ENCODE measurements around the gene RNF225. TPM values are rescaled to one million over a fixed set of nuclear protein-coding genes. Genes with fewer than 3 reads are reported as not detected.
"Not testable (repeated sequence)": the region's sequence is repeated elsewhere in the genome, so short reads cannot be mapped to it uniquely, and the experiment has no call there.

The RNF225 gene
- 0.68 TPM in 1 of 2 replicates, not detected in the other for total RNA-seq

DNA sequence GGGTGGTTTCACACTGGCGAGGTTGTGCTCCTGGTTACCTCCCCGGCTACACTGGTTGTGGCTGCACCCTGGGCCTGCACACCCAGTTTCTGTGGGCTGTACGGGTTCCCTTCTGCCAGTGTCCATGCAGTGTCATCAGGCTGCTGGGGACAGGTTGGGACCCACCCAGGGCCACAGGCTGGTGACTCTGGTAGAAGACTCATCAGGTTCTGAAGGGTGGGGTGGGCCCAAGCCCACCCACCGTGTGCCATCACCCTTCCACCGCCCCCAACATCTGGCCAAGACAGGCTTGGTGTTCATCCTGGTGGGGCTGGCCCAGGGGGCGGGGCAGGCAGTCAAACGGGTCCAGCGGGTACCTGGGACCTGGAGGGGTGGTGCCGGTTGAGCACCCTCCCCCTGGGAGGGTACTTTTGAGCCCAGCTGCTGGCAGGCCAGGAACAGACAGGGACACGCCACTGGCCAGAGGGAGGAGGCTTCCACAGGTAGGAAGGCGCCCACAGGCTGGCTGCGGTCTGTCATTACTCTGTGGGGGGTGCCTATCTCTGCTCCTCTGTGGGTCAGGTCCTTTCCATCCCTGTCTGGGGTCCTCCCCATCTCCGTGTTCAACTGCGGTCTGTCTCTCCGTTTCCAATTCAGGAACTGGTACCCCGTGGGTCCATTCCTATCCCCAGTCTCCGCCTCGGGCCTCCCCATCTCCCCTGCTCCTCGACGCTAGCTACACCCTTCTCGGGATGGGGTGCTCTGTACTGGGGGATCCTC lies at the start of gene RNF225:
Gene RNF225, plus strand, starts transcription at position 437 of the 759 bp plus-strand sequence. CDS start 434 bp downstream, outside the sequence.
- DNase-seq (ENCODE audit: extremely low read depth, low read depth, low spot score) = no peak

DNA sequence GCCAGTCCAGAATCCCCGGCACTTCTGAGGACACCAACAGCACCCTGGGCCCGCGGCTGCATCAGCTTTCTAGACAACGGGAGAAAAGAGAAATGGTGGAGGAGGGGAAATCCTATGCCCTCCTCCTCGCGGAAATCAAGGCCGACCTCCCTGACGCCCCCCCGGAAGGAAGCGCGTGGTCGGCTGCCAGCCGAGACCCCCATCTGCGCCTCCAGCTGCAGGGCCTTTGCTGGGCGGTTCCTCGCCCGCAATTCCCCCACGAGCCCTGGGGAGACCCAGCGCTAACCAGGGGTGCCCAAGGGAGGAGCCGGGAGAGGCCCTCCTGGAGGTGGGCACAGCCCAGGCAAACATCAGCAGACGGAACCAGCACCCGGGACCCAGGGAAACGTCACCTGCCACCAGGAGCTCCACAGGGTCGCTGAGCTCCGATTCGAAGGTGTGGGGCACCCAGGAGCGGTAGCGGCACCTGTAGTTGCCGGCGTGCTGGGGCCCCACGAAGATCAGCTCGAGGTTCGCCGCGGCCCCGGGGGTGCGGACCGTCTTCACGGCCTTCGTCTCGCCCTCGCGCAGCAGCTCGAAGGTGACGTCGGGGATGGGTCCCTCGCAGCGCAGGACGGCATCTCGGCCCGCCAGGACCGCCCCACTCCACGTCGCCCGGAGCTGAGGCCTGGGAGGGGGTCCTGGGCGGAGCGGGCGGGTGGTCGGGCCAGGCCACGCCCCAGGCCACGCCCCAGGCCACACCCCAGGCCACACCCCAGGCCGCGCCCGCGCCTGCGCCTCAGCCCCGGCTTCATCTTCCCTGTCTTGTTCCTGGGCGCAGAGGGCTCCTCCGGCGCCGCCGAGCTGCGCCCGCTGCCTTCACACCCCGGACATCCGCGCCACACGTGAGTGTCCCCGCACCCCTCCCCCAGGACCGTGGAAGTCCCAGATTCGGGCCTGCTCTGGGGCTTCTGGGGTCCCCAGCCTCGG lies 48.2 kb upstream of the RNF225 start:
- DNase-seq (ENCODE audit: extremely low read depth, low read depth, low spot score) = no peak

DNA sequence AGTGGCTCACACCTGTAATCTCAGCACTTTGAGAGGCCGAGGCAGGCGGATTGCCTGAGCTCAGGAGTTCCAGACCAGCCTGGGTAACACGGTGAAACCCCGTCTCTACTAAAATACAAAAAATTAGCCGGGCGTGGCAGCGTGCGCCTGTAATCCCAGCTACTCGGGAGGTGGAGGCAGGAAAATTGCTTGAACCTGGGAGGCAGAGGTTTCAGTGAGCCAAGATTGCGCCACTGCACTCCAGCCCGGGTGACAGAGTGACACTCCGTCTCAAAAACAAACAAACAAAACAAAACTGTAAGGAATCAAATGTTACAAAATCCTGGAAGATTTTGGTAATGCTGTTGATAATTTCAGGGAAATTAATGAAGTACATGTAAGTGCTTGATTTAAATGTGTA lies 47.4 kb upstream of the RNF225 start:
- not testable (repeated sequence) for DNase-seq (ENCODE audit: extremely low read depth, low read depth, low spot score)

DNA sequence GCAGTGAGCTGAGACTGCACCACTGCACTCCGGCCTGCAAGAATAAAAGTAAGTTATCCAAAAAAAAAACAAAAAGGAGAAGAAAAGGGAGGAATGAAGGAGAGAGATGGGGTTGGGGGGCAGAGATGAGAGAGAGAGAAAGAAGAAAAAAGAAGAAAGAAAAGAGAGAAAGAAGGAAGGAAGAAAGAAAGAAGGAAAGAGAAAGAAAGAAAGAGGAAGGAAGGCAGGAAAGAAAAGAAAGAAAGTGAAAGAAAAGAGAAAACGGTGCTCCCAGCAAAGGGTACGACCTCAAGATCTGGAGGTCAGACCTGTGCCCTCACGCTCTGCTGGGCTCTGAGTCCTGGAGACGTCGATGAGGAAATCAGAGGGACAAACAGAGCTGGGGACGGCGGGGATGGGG lies 45.9 kb upstream of the RNF225 start:
- DNase-seq (ENCODE audit: extremely low read depth, low read depth, low spot score) = no peak

DNA sequence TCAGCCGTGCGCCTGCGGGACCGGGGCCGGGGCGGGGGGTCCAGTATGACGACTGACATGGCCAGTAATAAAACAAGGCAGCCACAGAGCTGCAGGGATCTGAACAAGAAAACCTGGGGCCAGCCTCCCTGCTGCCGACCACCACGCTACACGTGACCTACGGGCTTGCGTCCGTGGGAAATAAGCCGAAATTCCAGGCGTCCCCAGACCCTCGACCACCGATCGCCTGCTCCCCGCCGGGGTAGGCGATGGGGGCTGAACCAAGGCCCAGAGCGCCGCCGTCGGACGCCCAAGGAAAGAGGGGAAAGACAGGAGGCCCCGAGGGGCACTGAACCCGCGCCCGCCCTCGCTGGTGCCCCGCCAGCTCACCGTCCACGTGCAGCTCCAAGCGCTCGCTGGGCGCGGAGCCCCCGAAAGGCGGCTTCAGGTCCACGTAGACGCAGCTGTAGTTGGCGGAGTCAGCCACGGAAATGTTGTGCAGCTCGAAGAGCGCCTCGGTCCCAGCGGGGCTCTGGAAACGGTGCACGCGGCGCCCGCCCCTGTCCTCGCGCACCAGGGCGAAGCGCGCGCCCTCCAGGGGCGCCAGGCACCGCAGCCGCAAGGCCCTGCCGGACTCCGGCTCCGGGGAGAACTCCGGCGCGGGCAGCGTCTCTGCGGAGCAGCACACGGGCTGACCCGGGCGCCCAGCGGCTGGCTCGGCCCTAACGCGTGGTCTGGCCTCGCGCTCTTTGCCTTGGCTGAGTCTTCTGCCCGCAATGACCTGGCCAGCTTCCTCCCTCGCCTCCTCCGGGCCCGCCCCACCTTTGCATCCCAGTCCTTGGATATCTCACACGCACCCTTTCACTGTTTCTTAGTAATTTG lies 45.2 kb upstream of the RNF225 start:
- no peak for DNase-seq (ENCODE audit: extremely low read depth, low read depth, low spot score)

DNA sequence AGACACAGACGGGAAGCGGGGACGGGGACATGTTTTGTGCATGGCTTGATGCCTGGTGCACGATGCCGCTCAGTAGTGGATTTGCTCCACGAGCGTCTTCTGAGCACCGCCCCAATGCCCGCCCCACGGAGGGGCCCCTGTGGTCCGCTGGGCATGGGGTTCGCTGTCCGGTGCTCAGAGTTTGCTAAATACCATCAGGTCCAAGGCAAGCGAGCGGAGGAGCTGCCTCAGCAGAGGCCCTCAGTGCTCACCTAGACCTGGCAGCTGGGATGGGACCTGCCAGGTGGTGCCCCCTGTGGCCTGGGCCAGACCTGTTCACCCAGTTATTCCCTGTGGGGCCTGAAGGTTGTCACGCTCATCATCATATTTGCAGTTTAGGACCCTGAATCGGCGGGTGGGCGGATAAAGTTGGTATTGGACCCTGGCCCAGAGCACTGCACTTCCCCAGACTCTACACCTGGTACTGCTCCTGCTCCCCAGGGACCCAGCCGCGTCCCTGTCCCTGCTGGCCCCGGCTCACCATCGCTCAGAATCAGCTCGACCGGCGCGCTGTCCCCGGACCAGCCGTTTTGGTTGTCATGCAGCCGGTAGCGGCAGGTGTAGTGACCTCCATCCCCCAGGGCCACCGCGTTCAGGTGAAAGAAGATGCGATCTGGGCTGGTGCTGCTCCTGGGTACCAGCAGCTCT lies 44.4 kb upstream of the RNF225 start:
- DNase-seq (ENCODE audit: extremely low read depth, low read depth, low spot score) = no peak

DNA sequence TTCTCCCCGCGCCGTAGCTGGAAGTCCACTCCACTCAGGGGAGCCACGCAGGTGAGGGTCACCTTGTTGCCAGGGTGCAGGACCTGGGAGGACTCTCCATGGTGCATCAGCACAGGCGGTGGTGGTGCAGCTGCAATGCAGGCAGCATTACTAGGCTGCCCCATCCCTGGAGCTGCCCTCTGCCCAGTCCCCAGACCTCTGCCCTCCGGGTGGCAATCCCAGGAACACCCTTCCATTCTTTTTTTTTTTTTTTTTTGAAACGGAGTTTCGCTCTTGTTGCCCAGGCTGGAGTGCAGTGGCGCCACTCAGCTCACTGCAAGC lies 43.9 kb upstream of the RNF225 start:
- DNase-seq (ENCODE audit: extremely low read depth, low read depth, low spot score) = no peak

DNA sequence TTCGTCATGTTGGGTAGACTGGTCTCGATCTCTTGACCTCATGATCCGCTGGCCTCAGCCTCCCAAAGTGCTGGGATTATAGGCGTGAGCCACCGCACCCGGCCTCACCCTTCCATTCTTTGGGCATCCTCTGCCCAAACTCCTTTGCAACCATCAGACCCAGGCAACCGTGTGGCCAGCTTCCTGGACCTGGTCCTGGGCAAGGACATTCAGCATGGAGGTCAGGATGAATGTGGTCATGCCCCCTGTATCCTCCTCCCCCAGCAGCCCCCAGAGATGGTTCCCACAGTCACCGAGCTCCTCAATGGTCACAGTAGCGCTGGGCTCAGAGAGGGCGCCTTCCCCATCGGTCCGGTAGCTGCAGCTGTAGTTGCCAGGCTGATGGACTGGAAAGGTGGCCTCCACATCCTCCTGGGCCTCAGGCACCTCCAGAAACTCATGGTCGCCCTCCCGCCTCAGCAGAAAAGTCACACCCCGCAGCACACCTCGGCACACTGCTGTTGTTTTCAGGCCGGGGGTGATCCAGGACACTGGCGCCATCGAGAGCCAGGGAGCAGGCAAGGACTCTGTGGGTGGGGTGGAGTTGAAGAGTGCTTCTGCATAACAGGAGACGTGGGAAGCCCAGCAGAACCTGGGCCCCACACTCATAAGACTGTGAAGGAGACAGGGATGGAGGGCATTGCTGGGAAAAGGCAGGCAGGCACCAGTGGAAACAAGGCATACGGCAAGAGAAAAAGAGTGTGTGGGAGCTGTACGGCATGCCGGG lies 43.3 kb upstream of the RNF225 start:
- DNase-seq (ENCODE audit: extremely low read depth, low read depth, low spot score) = no peak

DNA sequence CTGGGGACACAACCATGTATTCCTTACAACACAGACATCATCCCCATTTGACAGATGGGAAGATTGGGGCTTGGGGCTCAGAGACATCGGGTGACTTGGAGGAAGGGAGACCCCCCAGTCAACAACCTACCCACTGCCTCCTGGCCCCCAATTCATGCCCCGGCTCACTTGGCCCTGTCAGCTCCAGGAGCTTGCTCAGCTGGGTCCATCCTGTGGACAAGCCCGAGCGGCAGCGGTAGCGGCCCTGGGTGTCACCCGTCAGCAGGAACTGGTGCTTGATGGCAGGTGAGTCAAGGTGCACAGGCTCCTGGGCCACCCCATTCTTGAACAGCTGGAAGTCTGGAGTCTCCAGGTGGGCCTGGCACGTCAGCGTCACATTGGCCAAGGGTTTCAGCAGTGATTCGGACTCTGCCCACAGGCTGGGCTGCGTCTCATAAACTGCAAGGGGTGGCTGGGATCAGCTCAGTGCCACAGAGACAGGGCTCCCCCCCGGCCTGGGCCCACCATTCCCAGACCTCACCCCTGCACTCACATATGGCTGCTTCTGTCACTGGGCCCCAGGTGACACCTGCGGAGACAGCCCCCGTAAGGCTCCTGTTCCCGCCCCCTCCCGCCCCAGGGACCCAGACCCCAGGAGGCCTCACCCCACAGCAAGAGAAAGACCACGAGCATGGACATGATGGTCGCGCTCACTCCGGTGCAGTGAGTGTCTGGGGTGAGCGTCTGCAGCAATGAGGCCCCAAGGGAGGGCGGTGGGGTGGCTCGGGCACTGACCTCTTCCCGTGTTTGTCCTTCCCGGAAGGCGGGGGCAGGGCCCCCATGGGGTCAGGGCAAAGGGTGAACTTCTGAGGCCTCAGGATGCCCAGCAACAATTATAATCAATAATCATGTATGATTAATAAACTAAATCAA lies 42.4 kb upstream of the RNF225 start, which contains the start of gene A1BG:
Gene A1BG, minus strand, starts transcription at position 733 of the 912 bp plus-strand sequence. Its CDS starts 55 bp downstream, at position 678.
- no peak for DNase-seq (ENCODE audit: extremely low read depth, low read depth, low spot score)

DNA sequence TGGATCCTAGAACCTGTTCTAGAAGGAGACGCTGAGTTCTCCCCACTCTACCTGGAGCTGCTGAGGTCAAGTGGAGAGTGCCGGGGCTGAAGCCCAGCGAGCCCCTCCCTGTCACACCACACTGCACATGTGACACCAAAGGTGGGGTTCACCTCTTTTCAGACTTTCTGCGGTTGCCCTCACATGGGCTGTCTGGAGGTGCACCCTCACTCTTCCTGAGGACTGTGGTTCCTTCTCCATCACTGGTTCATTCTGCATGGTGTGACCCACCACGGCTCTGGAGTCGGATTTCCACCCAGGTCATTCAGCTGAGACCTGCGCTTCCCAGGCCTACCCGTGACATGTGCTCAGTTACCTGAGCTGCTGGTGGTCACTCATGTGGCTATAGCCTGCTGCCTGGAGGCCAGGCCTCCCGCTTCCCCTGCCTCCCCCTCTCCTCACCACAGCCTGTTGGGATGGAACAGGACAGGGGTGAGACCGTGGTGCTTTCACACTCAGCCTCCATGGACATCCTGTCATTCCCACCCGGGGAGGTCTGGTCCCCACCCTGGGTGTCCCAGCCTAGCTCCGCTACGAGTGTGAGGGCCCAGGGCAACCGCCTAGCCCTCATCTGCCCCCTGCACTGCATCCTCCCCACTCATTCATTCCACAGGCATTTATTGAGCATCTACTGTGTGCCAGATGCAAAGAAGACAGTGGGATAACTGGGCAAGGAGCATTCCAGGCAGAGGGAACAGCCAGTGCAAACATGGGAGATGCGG lies 41.6 kb upstream of the RNF225 start:
- no peak for DNase-seq (ENCODE audit: extremely low read depth, low read depth, low spot score)

DNA sequence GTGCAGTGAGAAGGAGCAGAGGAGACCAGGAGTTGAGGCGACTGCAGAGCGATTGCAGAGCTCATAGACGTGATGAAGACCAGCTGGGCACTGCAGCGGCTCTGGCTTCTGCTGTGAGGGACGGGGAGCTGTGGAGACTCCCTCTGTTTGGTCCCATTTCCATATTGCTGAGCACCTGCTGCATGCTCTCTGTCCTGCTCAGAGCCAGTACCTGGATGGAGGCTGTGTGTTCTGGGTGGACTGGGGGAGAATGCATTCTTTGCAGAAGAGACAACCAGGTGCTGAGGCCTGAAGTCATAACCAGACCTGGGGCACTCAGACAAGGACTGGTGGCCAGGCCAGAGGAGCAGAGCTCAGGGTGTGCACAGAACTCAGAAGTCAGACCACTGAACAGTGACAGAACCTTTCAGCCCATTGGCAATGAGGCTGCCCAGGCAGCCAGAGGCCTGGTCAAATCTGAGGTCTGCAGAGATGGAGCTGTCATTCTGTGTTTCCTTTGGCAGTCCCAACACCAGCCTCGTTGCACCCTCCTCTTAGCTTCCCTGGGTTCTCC lies 40.9 kb upstream of the RNF225 start:
- DNase-seq (ENCODE audit: extremely low read depth, low read depth, low spot score) = no peak

DNA sequence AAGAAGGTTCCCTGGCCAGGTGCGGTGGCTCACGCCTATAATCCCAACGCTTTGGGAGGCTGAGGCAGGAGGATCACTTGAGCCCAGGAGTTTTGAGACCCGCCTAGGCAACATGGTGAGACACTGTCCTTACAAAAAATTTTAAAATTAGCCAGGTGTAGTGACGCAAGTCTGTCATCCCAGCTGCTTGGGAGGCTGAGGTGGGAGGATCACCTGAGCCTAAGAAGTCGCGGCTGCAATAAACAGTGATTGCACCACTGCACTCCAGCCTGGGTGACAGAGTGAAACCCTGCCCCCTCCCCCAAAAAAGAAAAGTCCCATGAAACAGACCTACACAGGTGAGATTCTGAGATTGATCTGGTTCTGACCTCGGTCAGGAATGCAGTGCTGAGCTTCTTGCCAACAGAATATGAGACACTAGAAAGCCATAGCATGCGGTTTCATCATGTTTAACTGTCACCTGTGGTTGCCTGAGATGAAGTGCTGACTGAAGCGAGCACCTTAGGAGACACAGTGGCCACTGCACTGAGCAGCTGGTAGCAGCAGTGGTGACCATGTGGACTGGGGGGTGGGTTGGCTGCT lies 40.1 kb upstream of the RNF225 start:
- DNase-seq (ENCODE audit: extremely low read depth, low read depth, low spot score) = no peak

DNA sequence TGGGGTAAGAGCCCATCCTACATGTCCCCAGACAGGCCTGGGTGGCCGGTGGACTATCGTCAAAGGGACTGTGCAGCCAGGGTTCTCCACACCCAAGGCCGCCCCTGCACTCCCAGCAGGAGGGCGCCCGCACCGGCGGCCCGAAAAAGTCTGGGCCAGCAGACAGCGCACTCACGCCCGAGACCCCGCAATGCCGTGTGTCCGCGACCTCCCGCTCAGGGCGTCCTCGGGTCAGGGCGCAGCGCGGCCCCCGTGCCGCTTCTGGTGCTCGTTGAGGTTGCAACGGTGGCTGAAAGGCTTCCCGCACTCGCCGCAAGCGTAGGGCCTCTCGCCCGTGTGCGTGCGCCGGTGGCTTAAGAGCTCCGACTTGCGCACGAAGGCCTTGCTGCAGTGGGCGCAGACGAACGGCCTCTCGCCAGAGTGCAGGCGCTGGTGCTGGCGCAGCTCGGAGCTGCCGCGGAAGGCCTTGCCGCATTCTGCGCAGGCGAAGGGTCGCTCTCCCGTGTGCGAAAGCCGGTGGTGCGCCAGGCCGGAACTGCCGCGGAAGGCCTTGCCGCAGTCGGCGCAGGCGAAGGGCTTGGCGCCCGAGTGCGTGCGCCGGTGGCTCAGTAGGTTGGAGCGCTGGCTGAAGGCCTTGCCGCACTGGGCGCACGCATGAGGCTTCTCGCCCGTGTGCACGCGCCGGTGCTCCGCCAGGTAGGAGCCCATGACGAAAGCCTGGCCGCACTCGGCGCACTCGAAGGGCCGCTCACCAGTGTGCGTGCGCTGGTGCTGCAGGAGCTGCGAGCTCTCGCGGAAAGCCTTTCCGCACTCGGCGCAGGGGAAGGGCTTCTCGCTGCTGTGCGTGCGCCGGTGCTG lies 39.3 kb upstream of the RNF225 start:
- DNase-seq (ENCODE audit: extremely low read depth, low read depth, low spot score) = no peak

DNA sequence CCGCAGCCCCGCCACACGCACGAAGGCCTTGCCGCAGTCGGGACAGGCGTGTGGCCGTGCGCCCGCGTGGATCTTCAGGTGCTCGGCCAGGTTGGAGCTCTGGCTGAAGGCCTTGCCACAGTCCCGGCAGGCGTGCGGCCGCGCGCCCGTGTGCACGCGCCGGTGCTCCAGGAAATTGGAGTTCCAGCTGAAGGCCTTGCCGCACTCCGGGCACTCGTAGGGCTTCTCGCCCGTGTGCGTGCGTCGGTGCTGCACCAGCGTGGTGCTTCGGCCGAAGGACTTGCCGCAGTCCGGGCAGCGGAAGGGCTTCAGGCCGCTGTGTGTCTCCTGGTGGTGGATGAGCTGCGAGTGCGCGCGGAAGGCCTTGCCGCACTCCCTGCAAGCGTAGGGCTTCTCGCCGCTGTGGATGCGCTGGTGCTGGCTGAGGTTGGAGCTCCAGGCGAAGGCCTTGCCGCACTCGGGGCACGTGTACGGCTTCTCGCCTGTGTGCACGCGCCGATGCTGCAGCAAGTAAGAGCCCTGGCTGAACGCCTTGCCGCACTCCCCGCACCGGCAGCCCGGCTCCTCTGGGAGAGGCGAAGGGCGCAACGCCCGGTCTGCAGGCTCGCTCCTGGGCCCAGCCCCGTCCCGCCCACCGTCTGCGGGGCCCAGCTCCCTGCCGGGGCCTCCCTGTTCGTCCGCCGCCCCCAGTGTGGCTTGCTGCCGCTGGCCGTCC lies 38.5 kb upstream of the RNF225 start:
- no peak for DNase-seq (ENCODE audit: extremely low read depth, low read depth, low spot score)

DNA sequence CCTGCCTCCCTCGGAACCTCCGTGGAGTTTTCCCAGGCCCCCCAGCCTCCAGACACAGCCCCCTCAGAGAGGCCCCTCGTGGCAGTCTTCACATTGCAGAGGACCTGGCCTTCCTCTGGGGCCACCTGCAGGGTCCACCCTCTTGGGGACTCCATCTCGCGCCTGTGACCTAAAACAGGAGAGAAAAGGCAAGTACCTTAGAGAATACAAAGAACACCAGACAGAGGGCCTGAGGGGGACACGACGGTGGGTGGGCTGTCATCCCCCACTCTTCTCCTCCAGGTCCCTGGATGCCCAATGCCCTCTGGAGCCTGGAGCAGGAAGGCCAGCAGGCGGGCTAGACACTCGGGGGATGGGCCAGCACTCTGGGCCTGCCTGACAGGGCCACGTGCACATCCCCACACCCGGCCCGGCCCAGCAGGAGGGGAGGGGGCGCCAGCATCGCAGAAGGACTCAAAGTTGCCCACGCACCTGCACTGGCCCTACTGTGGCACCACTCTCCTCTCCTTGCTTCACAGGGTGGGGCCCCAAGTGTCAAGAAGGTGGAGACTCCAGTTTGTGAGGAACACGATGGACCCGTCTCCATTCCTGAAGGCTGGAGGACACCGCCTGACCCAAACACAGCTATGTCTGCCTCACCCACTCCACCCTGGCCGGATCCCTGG lies 37.8 kb upstream of the RNF225 start:
- DNase-seq (ENCODE audit: extremely low read depth, low read depth, low spot score) = no peak
